Activated CD8-positive, alpha-beta memory T cell treated with anti-CD3 and anti-CD28 coated beads, Interleukin-2, amount 10 ng/mL, durations not matched to agents 7 days and 5 days (primary cell): Measurements from ENCODE around the gene DLG2. TPM values are rescaled to one million over a fixed set of nuclear protein-coding genes. Genes with fewer than 3 reads are reported as not detected.
"Not testable (repeated sequence)": the region's sequence is repeated elsewhere in the genome, so short reads cannot be mapped to it uniquely, and the experiment has no call there.

Experiments used
- ATAC-seq: fragments of 150-1000 bp; cut with Tn5 transposase; one replicate; pipeline ENCODE4 v1.10.0; 2021; ENCODE audit warnings: moderate library complexity
- CTCF ChIA-PET: fragments of 350-600 bp; sonication (Branson Sonifier 250); formaldehyde crosslinking; loops from one replicate; lab custom pipeline; 2021; ENCODE audit warnings: antibody characterized with exemption; lab: Charles Lee
- DNase-seq: peaks from one replicate; pipeline ENCODE4 v3.0.0-alpha.2; 2020
- H3K27ac Mint-ChIP-seq: one replicate; pipeline ENCODE4 v1.8.0; 2021; ENCODE audit warnings: mild to moderate bottlenecking, mixed read lengths
- H3K27me3 Mint-ChIP-seq: one replicate; pipeline ENCODE4 v1.8.0; 2021; ENCODE audit warnings: mixed read lengths
- H3K36me3 Mint-ChIP-seq: one replicate; pipeline ENCODE4 v1.8.0; 2021; ENCODE audit warnings: mild to moderate bottlenecking, mixed read lengths
- H3K4me1 Mint-ChIP-seq: one replicate; pipeline ENCODE4 v1.8.0; 2021; ENCODE audit warnings: mixed read lengths
- H3K4me3 Mint-ChIP-seq: one replicate; pipeline ENCODE4 v1.8.0; 2021; ENCODE audit warnings: mild to moderate bottlenecking, moderate library complexity, mixed read lengths
- H3K9me3 Mint-ChIP-seq: one replicate; pipeline ENCODE4 v1.8.0; 2022; ENCODE audit warnings: low read depth, mixed read lengths
- total RNA-seq, 2 experiments: library from RNA; stranded (reverse); gene quantifications; one replicate each; pipeline ENCODE4 v1.2.3, GENCODE V29; 2021

DLG2 gene
- total RNA-seq, 2 experiments from 2014 or later: 1.4 to 2.1 TPM

- CTCF ChIA-PET: no interaction called here
- DNase-seq: no peak
- Mint-ChIP-seq H3K27me3 (no peaks in the 10 kb centered on the region), H3K4me3 (no peak overlapping the region), H3K9me3 (no peaks in the 10 kb centered on the region), H3K4me1 (no peaks in the 10 kb centered on the region), H3K27ac (no peak overlapping the region), H3K36me3 (no peaks in the 10 kb centered on the region)
- no peak for ATAC-seq
These were observed 1882.4 kb downstream of the DLG2 start for GRCh38 chr11:83744620-83745192.

DNA sequence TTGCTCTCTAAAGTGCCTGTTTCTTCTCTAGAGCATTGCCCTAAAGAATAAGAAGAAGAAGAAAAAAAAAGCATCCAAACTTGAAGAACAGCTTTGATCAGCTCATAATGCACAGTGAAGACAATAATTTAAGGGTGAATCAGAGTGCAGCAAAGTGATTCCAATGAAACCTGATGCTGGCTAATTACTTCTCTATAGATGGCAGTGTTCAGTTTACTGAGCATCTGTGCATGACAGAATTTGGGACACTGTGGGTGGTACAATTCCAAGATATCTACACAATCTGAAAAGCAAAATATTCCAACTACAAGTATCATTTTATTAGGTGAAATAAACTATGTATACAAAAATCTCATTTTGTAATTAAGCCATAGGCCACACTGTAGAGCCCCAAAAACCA is 1890.5 kb downstream of the DLG2 start:
- Mint-ChIP-seq H3K36me3 (no peaks in the 10 kb centered on the region), H3K27ac (no peak overlapping the region), H3K27me3 (no peaks in the 10 kb centered on the region), H3K4me3 (no peak overlapping the region), H3K4me1 (no peaks in the 10 kb centered on the region), H3K9me3 (no peaks in the 10 kb centered on the region)
- DNase-seq (no peak), ATAC-seq (no peak)
- CTCF ChIA-PET: no interaction called here

DNA sequence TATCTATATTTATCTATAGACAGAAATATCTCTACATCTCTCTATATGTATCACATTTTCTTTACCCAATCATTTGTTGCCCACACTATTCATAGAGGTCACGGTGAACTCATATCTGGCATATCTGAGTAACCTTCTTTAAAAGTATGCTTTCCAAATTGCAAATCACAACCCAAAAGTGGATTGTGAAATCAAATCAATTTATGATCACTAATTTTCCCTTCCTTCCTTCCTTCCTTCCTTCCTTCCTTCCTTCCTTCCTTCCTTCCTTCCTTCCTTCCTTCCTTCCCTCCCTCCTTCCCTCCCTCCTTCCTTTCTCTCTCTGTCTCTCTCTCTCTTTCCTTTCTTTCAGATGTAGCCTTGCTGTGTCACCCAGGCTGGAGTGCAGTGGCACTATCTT is 1893.0 kb downstream of the DLG2 start:
- peaks cover 1% of the 10 kb centered on the region for H3K36me3 Mint-ChIP-seq
- no peaks in the 10 kb centered on the region for H3K27me3 Mint-ChIP-seq
- no peak for DNase-seq
- no peak overlapping the region for H3K4me3 Mint-ChIP-seq
- ATAC-seq: no peak
- CTCF ChIA-PET: no interaction called here
- no peak overlapping the region for H3K27ac Mint-ChIP-seq
- no peaks in the 10 kb centered on the region for H3K4me1 Mint-ChIP-seq
- H3K9me3 Mint-ChIP-seq: no peaks in the 10 kb centered on the region

DNA sequence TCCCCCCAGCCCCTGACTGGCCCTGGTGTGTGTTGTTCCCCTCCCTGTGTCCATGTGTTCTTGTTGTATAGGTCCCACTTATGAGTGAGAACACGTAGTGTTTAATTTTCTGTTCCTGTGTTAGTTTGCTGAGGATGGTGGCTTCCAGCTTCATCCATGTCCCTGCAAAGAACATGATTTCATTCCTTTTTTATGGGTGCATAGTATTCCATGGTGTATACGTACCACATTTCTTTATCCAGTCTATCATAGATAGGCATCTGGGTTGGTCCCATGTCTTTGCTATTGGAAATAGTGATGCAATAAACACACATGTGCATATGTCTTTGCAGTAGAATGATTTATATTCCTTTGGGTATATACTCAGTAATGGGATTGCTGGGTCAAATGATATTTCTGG is 1895.9 kb downstream of the DLG2 start:
- DNase-seq, H3K9me3 Mint-ChIP-seq, ATAC-seq, H3K4me1 Mint-ChIP-seq, H3K27ac Mint-ChIP-seq, H3K36me3 Mint-ChIP-seq, H3K4me3 Mint-ChIP-seq, CTCF ChIA-PET, H3K27me3 Mint-ChIP-seq: not testable (repeated sequence)

DNA sequence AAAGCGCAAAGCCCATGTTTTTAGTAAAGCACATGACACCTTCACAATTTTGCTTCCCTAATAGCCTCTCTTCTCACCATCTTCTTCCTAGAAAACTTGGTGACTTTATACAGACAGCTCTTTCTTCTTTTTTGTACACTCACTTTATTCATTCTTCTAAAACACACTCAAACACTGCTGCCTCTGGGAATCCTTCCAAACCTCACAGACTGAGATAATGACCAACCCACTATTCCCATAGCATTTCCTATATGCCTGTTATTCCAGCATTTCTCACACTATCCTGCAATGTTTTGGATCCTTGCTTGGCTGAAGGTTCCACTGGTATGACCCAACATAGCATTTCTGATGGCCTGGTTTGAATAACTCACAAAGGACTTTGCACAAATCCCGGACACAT is 1898.9 kb downstream of the DLG2 start:
- Mint-ChIP-seq H3K9me3 (no peaks in the 10 kb centered on the region), H3K4me3 (no peak overlapping the region), H3K36me3 (peaks cover 1% of the 10 kb centered on the region), H3K27me3 (peaks cover 27% of the 10 kb centered on the region), H3K4me1 (peaks cover 4% of the 10 kb centered on the region), H3K27ac (no peak overlapping the region)
- ATAC-seq (no peak), DNase-seq (no peak)
- CTCF ChIA-PET: no interaction called here

DNA sequence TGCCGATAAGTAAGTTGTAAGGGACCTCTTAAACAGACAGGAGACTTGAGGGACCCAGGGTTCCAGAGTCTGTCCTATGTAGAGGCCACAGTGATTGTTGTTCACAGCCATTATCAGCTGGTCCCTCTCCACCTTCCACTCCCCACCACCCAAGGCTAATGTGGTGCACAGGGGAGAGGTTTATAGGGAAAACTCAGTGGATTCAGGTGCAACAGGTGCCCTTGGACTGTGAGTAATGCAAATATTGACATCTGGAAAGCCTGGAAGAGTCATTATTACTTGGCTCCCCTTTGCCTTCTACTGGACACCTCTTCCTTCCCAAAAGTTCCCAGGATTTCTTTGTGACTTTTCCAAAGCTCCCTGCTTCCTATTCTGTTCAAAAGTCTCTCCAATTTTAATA is 1899.9 kb downstream of the DLG2 start:
- ATAC-seq: no peak
- peaks cover 27% of the 10 kb centered on the region for H3K27me3 Mint-ChIP-seq
- H3K27ac Mint-ChIP-seq: no peak overlapping the region
- peaks cover 1% of the 10 kb centered on the region for H3K36me3 Mint-ChIP-seq
- no peaks in the 10 kb centered on the region for H3K9me3 Mint-ChIP-seq
- no peak for DNase-seq
- H3K4me3 Mint-ChIP-seq: no peak overlapping the region
- CTCF ChIA-PET: no interaction called here
- H3K4me1 Mint-ChIP-seq: peaks cover 4% of the 10 kb centered on the region

- CTCF ChIA-PET: interaction anchor here (1.5 kb wide), 1 partner anchor 434 kb away, joined by 6 read pairs; no protein-coding TSS in a partner anchor
- DNase-seq: no peak
- no peak for ATAC-seq
- peaks cover 1% of the 10 kb centered on the region for H3K36me3 Mint-ChIP-seq
- no peaks in the 10 kb centered on the region for H3K9me3 Mint-ChIP-seq
- no peak overlapping the region for H3K4me3 Mint-ChIP-seq
- H3K27me3 Mint-ChIP-seq: peaks cover 27% of the 10 kb centered on the region
- no peak overlapping the region for H3K27ac Mint-ChIP-seq
- H3K4me1 Mint-ChIP-seq: peaks cover 4% of the 10 kb centered on the region
These were observed 1900.8 kb downstream of the DLG2 start for GRCh38 chr11:83726316-83726715.

- no peak overlapping the region for H3K27ac Mint-ChIP-seq
- H3K4me1 Mint-ChIP-seq: peaks cover 4% of the 10 kb centered on the region
- no peaks in the 10 kb centered on the region for H3K36me3 Mint-ChIP-seq
- peaks cover 27% of the 10 kb centered on the region for H3K27me3 Mint-ChIP-seq
- DNase-seq (no peak), ATAC-seq (no peak)
- CTCF ChIA-PET: interaction anchor here (0.8 to 1.5 kb wide), 2 partner anchors 10 to 433 kb away, joined by 3 to 6 read pairs; no protein-coding TSS in a partner anchor
- no peaks in the 10 kb centered on the region for H3K9me3 Mint-ChIP-seq
- H3K4me3 Mint-ChIP-seq: no peak overlapping the region
These were observed 1901.4 kb downstream of the DLG2 start for GRCh38 chr11:83725728-83726127.

DNA sequence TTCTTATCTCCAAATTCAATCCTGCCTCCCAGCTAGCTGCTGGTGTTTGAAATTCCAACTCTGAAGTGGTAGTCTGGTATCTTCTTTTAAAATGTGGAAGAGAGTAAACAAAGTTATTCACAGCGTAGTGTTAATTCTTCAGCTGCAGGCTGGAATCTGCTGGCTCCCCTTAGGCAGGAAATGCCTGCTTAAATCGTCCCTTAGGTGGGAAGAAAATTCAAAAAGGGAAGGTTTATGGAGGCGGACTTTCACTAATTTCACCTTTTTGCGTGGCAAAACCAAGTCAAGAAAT is 1901.9 kb downstream of the DLG2 start:
- Mint-ChIP-seq H3K27ac (no peak overlapping the region), H3K9me3 (no peaks in the 10 kb centered on the region), H3K4me3 (no peak overlapping the region), H3K36me3 (no peaks in the 10 kb centered on the region), H3K4me1 (peaks cover 4% of the 10 kb centered on the region), H3K27me3 (peaks cover 27% of the 10 kb centered on the region)
- DNase-seq (no peak), ATAC-seq (no peak)
- CTCF ChIA-PET: interaction anchor here (0.8 to 1.5 kb wide), 2 partner anchors 10 to 432 kb away, joined by 3 to 6 read pairs; no protein-coding TSS in a partner anchor

DNA sequence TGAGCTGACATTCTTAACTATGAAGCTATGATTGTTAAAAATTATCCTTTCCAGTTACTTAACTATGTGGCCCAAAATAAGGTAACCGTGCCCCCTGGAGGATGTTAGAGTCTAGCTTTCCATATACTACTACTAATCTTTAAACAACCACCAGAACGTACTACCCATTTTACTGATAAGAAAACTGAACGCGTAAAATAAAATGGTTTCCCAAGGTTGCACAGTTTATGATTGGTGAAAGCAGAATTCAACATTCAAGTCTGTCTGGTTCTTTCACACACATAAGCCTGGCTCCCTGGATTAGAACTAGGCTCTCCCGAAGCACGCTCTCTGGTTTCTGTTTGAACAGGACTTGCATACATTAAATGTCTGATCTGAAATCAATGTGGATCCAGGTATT is 1903.1 kb downstream of the DLG2 start:
- peak; percentile 27 for ATAC-seq
- DNase-seq: no peak
- Mint-ChIP-seq H3K27ac (no peak overlapping the region), H3K4me3 (peak overlapping the region; percentile 53), H3K36me3 (no peaks in the 10 kb centered on the region), H3K9me3 (no peaks in the 10 kb centered on the region), H3K27me3 (peaks cover 27% of the 10 kb centered on the region), H3K4me1 (peaks cover 4% of the 10 kb centered on the region)
- CTCF ChIA-PET: interaction anchor here (1.5 kb wide), 1 partner anchor 431 kb away, joined by 6 read pairs; no protein-coding TSS in a partner anchor

DNA sequence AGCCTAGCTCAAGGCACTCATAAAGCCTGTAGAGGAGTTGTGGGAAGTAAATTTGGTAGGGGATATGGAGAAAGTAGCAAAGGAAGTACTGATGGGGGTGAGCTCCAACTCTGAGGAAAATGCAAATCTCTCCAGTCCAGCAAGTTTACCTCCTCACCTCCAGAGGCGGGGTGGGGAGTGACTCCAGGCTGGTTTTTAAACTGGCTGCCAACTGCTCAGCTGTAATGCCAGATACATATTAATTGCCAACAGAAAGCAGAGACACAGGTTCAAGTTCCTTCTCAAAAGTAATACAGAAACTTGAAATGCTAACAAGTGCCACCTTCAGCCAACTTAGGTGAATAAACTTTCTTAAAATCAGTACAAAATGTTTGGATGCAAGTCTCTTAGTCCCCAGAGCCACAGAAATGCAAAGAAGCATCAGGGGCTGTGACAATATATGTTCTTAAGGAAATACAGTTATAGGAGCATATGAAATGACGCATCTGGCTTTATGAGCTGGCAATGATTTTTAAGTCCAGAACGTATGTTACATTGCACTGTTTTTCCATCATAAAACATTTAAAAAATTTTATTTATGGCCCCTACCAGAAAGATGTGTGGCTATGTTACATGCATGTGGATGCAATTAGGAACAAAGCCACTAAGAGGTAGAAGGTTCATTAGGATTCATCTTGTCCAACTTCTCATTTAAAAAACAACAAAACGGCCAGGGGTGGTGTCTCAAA is 1904.6 kb downstream of the DLG2 start:
- DNase-seq (no peak), ATAC-seq (no peak)
- Mint-ChIP-seq H3K4me1 (peaks cover 4% of the 10 kb centered on the region), H3K27ac (no peak overlapping the region), H3K36me3 (no peaks in the 10 kb centered on the region), H3K27me3 (peaks cover 25% of the 10 kb centered on the region), H3K4me3 (no peak overlapping the region), H3K9me3 (no peaks in the 10 kb centered on the region)
- CTCF ChIA-PET: interaction anchor here (1.5 kb wide), 1 partner anchor 430 kb away, joined by 6 read pairs; no protein-coding TSS in a partner anchor

- H3K4me1 Mint-ChIP-seq: peaks cover 4% of the 10 kb centered on the region
- H3K9me3 Mint-ChIP-seq: no peaks in the 10 kb centered on the region
- H3K4me3 Mint-ChIP-seq: no peak overlapping the region
- DNase-seq (no peak), ATAC-seq (no peak)
- no peak overlapping the region for H3K27ac Mint-ChIP-seq
- CTCF ChIA-PET: interaction anchor here (1.7 kb wide), 2 partner anchors 95 to 429 kb away, joined by 3 read pairs; no protein-coding TSS in a partner anchor
- peaks cover 20% of the 10 kb centered on the region for H3K27me3 Mint-ChIP-seq
- H3K36me3 Mint-ChIP-seq: no peaks in the 10 kb centered on the region
These were observed 1905.9 kb downstream of the DLG2 start for GRCh38 chr11:83721263-83721662.

DNA sequence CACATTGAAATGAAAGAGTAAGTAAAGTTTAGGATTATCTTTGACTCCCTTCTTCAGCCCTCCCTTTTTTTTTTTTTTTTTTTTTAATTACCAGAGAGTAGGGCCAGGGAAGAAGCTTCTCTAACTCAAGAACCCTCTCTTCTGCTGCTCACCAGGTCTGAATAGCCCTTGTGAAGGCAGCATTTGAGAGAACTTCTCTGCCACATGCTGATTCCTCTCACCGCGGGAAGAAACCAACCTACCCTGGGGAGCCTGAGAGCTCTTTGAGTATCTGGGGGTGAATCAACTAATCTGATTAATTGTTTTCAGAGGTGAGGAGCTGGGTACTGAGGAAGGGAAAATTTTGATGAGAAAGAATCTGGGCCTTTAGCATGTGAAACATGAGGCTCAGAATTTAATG is 1906.5 kb downstream of the DLG2 start:
- ATAC-seq: no peak
- CTCF ChIA-PET: interaction anchor here (1.7 kb wide), 2 partner anchors 95 to 428 kb away, joined by 3 read pairs; no protein-coding TSS in a partner anchor
- H3K9me3 Mint-ChIP-seq: no peaks in the 10 kb centered on the region
- H3K36me3 Mint-ChIP-seq: no peaks in the 10 kb centered on the region
- no peak overlapping the region for H3K4me3 Mint-ChIP-seq
- peaks cover 18% of the 10 kb centered on the region for H3K27me3 Mint-ChIP-seq
- H3K4me1 Mint-ChIP-seq: peaks cover 4% of the 10 kb centered on the region
- H3K27ac Mint-ChIP-seq: no peak overlapping the region
- DNase-seq: no peak

- H3K4me1 Mint-ChIP-seq: no peaks in the 10 kb centered on the region
- no peak overlapping the region for H3K4me3 Mint-ChIP-seq
- no peaks in the 10 kb centered on the region for H3K9me3 Mint-ChIP-seq
- H3K27me3 Mint-ChIP-seq: no peaks in the 10 kb centered on the region
- CTCF ChIA-PET: no interaction called here
- H3K27ac Mint-ChIP-seq: no peak overlapping the region
- ATAC-seq (no peak), DNase-seq (no peak)
- no peaks in the 10 kb centered on the region for H3K36me3 Mint-ChIP-seq
These were observed 1909.6 kb downstream of the DLG2 start for GRCh38 chr11:83717537-83717936.
